Gastroesophageal sphincter (tissue), 3 donors: ENCODE data around the gene EVC2.

ENCODE experiments used
- CTCF ChIP-seq, 4 experiments: fragments of 200-600 bp in 2 of 4; fragments of 450-650 bp in 2 of 4; sonication (generic) in 1 of 4; IDR thresholded peaks; one replicate each; pipeline ENCODE4 v1.5.1; 2017 to 2019; ENCODE audit warnings: antibody characterized with exemption in 4 of 4, mild to moderate bottlenecking in 2 of 4, moderate library complexity in 2 of 4
- EP300 ChIP-seq: sonication (generic); formaldehyde crosslinking; IDR thresholded peaks from one replicate; pipeline ENCODE4 v1.6.1; 2017; ENCODE audit warnings: antibody characterized with exemption, mild to moderate bottlenecking

GRCh38 chr4:5541169-5541568, 167.2 kb downstream of the EVC2 start:
- TF ChIP-seq EP300 = no peak
- no peak for TF ChIP-seq CTCF (IDR thresholded peaks at IDR 0.05)
